Measurements from ENCODE around the gene ZRANB3.

DNA sequence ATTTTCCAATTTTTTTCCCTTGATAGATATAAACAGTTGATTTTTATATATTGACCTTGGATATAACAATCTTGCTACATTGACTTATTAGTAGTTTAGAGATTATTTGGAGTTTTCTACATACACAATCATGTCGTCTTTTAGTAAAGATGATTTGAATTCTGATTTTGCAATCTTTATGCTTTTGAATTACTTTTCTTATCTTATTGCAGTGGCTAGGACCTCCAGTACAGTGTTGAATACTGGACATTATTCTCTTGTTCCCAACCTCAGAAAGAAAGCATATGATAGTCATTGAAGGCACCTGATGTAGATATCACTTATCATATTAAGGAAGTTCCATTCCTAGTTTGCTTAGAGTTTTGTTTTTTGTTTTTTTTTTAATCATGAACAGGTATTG, 388.7 kb downstream of the ZRANB3 start:
- TF ChIP-seq, protein P1, sequence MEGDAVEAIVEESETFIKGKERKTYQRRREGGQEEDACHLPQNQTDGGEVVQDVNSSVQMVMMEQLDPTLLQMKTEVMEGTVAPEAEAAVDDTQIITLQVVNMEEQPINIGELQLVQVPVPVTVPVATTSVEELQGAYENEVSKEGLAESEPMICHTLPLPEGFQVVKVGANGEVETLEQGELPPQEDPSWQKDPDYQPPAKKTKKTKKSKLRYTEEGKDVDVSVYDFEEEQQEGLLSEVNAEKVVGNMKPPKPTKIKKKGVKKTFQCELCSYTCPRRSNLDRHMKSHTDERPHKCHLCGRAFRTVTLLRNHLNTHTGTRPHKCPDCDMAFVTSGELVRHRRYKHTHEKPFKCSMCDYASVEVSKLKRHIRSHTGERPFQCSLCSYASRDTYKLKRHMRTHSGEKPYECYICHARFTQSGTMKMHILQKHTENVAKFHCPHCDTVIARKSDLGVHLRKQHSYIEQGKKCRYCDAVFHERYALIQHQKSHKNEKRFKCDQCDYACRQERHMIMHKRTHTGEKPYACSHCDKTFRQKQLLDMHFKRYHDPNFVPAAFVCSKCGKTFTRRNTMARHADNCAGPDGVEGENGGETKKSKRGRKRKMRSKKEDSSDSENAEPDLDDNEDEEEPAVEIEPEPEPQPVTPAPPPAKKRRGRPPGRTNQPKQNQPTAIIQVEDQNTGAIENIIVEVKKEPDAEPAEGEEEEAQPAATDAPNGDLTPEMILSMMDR (IDR thresholded peaks at IDR 0.05; ENCODE audit: extremely low read depth in 1 of 2, insufficient read depth in 1 of 2, low read depth in 1 of 2, low read length in 2 of 2), result no peak
- TF ChIP-seq POLR2A (IDR thresholded peaks at IDR 0.05; ENCODE audit: low read depth, low read length) (no peak), FOS (IDR thresholded peaks at IDR 0.05; ENCODE audit: borderline replicate concordance, insufficient read depth, low read length) (no peak), MYC (IDR thresholded peaks at IDR 0.05; ENCODE audit: low read depth, low read length) (no peak), POLR2AphosphoS5 (IDR thresholded peaks at IDR 0.05; ENCODE audit: insufficient read depth, low read depth, low read length) (no peak), GATA2 (IDR thresholded peaks at IDR 0.05; ENCODE audit: insufficient read depth, insufficient read length, low read depth, low read length) (no peak)
- TF ChIP-seq, protein P2, sequence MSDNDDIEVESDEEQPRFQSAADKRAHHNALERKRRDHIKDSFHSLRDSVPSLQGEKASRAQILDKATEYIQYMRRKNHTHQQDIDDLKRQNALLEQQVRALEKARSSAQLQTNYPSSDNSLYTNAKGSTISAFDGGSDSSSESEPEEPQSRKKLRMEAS (IDR thresholded peaks at IDR 0.05; ENCODE audit: insufficient read depth, insufficient read length), result no peak

Data from endothelial cell of umbilical vein (primary cell).